Activated naive CD8-positive, alpha-beta T cell (primary cell): Measurements from ENCODE around the gene PNMA6E.

ENCODE experiments used
- H3K27ac Mint-ChIP-seq: one replicate; pipeline ENCODE4 v1.8.0; 2021; ENCODE audit warnings: mixed read lengths
- H3K27me3 Mint-ChIP-seq: one replicate; pipeline ENCODE4 v1.8.0; 2021; ENCODE audit warnings: mixed read lengths
- H3K36me3 Mint-ChIP-seq: one replicate; pipeline ENCODE4 v1.8.0; 2021; ENCODE audit warnings: mixed read lengths
- H3K4me1 Mint-ChIP-seq: one replicate; pipeline ENCODE4 v1.8.0; 2021; ENCODE audit warnings: low read depth, mixed read lengths
- H3K4me3 Mint-ChIP-seq: one replicate; pipeline ENCODE4 v1.8.0; 2021; ENCODE audit warnings: mild to moderate bottlenecking, mixed read lengths
- H3K9me3 Mint-ChIP-seq: one replicate; pipeline ENCODE4 v1.8.0; 2021; ENCODE audit warnings: low read depth, mixed read lengths

PNMA6E gene

GRCh38 chrX:153416781-153417450 is 15.8 kb upstream of the PNMA6E start:
- H3K36me3 Mint-ChIP-seq: no peaks in the 10 kb centered on the region
- no peak overlapping the region for H3K4me3 Mint-ChIP-seq
- H3K27me3 Mint-ChIP-seq: no peaks in the 10 kb centered on the region
- peaks cover 6% of the 10 kb centered on the region for H3K4me1 Mint-ChIP-seq
- H3K27ac Mint-ChIP-seq: no peak overlapping the region
- no peaks in the 10 kb centered on the region for H3K9me3 Mint-ChIP-seq

DNA sequence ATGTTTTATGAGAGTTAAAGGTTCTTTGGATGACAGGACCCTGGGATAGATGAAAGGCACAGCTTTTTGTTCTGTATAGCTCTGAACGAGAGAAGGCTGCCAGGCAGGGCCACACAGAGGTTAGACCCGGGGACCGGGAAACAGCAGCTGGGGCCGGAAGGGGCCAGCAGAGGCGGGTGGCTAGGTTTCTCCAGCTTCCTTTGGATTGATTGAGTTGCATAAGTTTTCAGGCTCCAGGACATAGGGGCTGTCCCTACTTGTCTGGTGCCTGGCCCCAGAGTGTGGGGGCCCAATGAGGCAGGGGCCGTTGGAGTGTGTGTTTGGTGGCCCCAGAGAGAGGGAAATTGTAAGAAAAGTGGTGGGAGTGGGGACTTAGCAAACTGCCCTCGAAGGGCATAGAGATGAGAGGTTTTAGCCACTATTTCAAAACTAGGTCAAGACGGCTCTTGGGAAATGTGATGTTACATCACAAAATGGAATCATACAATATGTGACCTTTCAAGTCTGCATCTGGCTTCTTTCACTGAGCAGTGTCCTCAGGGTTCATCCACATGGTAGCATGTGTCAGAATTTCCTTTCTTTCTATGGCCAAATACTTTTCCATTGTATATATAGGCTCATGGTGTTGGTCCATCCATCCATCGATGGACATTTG is 13.8 kb upstream of the PNMA6E start:
- no peaks in the 10 kb centered on the region for H3K27me3 Mint-ChIP-seq
- no peaks in the 10 kb centered on the region for H3K36me3 Mint-ChIP-seq
- no peaks in the 10 kb centered on the region for H3K9me3 Mint-ChIP-seq
- H3K4me1 Mint-ChIP-seq: peaks cover 7% of the 10 kb centered on the region
- no peak overlapping the region for H3K27ac Mint-ChIP-seq
- no peak overlapping the region for H3K4me3 Mint-ChIP-seq

DNA sequence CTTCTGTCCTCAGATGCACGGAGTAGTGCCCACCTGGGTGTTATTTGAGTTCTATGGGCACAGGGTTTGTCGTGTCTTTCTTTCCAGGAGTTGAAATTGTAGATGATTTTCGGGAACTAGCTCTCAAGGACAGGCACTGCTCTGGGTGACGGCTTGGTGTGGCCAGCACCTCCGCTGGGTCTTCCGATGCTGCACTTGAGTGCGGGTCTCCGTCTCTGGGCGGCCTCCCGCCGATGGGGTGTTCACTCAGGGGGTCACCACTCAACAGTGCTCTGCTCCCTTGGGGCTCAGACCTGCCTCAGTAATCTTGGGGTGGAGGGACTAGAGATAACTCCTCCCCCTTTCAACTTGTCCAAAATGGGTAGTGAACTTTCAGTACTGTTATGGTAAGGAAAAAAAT is 12.6 kb upstream of the PNMA6E start:
- H3K36me3 Mint-ChIP-seq: no peaks in the 10 kb centered on the region
- no peaks in the 10 kb centered on the region for H3K27me3 Mint-ChIP-seq
- no peak overlapping the region for H3K4me3 Mint-ChIP-seq
- H3K9me3 Mint-ChIP-seq: no peaks in the 10 kb centered on the region
- peaks cover 7% of the 10 kb centered on the region for H3K4me1 Mint-ChIP-seq
- H3K27ac Mint-ChIP-seq: no peak overlapping the region

DNA sequence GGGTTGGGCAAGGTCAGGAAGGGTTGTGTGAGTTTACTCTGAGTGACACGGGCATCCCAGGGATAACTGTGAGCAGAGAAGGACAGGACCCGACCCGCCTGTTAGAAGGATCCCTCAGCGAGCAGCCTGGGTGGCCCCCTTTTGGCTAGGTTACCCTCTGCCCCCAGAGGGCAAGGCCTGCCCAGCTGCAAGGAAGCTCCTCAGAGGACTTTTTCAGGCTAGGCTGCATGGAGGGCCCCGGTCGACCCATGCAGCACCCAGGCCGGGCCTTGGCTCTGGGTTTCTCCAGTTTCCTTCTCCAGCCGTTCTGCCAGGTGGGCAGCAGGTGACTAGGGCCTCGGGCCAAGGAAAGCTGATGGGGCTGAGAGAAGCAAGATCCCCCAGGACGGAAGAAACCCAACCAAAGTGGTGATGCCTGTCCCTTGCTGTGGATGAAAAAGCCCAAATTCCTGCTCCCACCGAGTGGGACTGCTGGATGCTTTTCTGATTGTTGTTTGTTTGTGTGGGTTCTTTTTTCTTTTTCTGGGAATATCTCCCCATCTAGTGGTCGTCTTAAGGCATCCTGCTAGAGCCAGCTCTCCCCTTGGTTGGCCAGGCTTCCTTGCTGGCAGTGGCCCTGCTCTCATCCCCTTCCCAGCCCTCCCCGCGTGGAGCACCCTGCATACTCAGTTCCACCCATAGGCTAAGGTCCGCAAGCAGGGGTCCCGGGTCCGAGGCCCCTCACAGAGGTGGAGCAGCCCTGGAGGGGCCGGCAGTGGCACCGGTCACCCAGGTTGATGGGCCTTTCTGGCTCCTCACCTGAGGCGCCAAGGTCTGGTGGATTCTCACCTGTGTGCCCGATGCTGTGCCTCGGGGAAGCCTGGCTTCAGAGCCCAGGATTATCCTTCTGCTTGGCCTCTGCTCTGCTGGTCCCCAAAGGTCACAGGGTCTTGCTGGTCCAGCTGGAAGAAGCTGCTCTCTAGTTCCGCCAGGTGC is 11.9 kb upstream of the PNMA6E start:
- H3K36me3 Mint-ChIP-seq: no peaks in the 10 kb centered on the region
- peaks cover 7% of the 10 kb centered on the region for H3K4me1 Mint-ChIP-seq
- no peak overlapping the region for H3K27ac Mint-ChIP-seq
- no peaks in the 10 kb centered on the region for H3K27me3 Mint-ChIP-seq
- H3K9me3 Mint-ChIP-seq: no peaks in the 10 kb centered on the region
- H3K4me3 Mint-ChIP-seq: no peak overlapping the region

GRCh38 chrX:153411988-153412574 is 10.9 kb upstream of the PNMA6E start:
- H3K4me1 Mint-ChIP-seq: peaks cover 7% of the 10 kb centered on the region
- no peaks in the 10 kb centered on the region for H3K9me3 Mint-ChIP-seq
- H3K27me3 Mint-ChIP-seq: no peaks in the 10 kb centered on the region
- no peaks in the 10 kb centered on the region for H3K36me3 Mint-ChIP-seq
- H3K4me3 Mint-ChIP-seq: peak overlapping the region; percentile 75
- H3K27ac Mint-ChIP-seq: no peak overlapping the region

GRCh38 chrX:153411255-153411987 is 10.3 kb upstream of the PNMA6E start, which contains the start of gene ZFP92:
ZFP92 (plus strand) TSS chrX:153411472; CDS start chrX:153418323, 6,851 bp downstream.
- Mint-ChIP-seq H3K4me1 (peaks cover 7% of the 10 kb centered on the region), H3K36me3 (no peaks in the 10 kb centered on the region), H3K4me3 (peak within 1 kb of the TSS; percentile 75), H3K27ac (no peak within 1 kb of the TSS), H3K27me3 (no peaks in the 10 kb centered on the region), H3K9me3 (no peaks in the 10 kb centered on the region)

DNA sequence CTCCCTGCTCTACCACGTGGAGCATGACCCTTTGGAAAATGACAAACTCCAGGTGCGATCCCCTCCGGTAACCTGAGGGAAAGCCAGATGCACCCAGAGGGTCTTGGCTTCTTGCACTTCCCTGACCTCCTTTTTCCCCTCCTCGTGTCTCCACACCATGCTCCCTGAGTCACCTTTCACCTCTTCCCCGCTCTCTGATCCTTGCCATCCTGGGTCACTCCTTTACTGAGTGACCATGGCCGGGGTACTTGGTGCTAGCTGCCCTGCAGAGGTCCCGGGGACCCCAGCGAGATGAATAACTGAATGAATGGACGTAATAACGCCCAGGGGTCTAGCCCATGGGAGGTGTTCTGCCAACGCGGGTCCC is 9.7 kb upstream of the PNMA6E start:
- H3K27ac Mint-ChIP-seq: no peak overlapping the region
- H3K4me1 Mint-ChIP-seq: peaks cover 7% of the 10 kb centered on the region
- peak overlapping the region; percentile 71 for H3K4me3 Mint-ChIP-seq
- no peaks in the 10 kb centered on the region for H3K27me3 Mint-ChIP-seq
- no peaks in the 10 kb centered on the region for H3K36me3 Mint-ChIP-seq
- no peaks in the 10 kb centered on the region for H3K9me3 Mint-ChIP-seq

DNA sequence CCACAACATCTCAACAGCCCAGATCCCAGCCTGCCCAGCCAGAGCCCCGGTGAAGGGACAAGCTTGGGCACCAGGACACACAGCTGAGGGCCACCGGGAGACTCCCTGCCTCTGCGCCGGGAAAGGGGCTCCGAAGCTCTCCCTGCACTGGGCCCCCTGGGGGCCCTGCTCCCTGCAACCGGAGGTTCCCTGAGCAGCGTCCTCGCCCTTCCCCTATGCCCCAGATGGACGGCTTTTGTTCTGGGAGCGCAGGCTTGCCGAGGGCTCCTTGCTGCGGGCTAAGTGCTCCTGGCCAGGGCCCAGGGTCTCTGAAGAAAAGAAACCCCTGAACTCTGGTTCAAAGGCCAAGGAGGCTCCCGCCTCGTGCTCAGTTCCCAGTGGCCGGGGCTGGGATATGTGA is 9.2 kb upstream of the PNMA6E start:
- no peaks in the 10 kb centered on the region for H3K36me3 Mint-ChIP-seq
- no peak overlapping the region for H3K27ac Mint-ChIP-seq
- H3K27me3 Mint-ChIP-seq: no peaks in the 10 kb centered on the region
- peaks cover 7% of the 10 kb centered on the region for H3K4me1 Mint-ChIP-seq
- H3K9me3 Mint-ChIP-seq: no peaks in the 10 kb centered on the region
- H3K4me3 Mint-ChIP-seq: peak overlapping the region; percentile 71

DNA sequence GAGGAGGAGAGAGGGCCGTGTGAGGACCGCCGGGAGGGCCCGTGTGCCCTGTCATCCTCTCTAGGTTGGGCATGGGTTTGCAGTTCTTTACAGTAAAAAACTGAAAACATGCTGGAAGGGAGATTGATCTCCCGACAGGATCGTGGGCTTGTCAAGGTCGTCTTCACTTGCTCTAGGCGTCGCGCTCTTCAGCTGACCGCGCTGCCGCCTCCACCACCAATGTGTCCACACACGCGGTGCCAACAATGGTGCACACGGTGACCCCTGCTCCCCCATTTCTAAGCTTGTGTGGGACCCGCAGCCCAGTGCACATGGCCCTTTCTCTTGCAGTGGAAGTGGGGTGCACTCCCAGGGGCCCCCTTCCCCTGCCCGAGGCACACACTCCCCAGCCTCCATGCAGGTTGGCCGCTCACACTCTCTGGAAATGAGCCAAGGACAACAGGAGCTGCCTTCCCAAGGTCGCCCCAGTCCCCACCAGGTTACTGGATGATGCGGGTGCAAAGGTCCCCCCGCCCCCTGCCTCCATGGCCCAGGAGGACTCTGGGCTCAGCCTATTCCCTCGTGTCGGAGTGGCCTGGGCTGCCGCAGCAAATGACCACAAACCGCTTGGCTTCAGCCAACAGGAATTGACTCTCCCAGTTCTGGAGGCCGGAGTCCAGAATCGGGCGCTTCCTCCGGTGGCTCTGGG is 8.4 kb upstream of the PNMA6E start:
- H3K9me3 Mint-ChIP-seq: no peaks in the 10 kb centered on the region
- H3K4me1 Mint-ChIP-seq: peaks cover 7% of the 10 kb centered on the region
- no peaks in the 10 kb centered on the region for H3K27me3 Mint-ChIP-seq
- H3K36me3 Mint-ChIP-seq: no peaks in the 10 kb centered on the region
- no peak overlapping the region for H3K27ac Mint-ChIP-seq
- no peak overlapping the region for H3K4me3 Mint-ChIP-seq

- peaks cover 7% of the 10 kb centered on the region for H3K4me1 Mint-ChIP-seq
- H3K27me3 Mint-ChIP-seq: no peaks in the 10 kb centered on the region
- H3K27ac Mint-ChIP-seq: no peak overlapping the region
- no peaks in the 10 kb centered on the region for H3K9me3 Mint-ChIP-seq
- H3K36me3 Mint-ChIP-seq: no peaks in the 10 kb centered on the region
- no peak overlapping the region for H3K4me3 Mint-ChIP-seq
Measured at GRCh38 chrX:153408871-153409351, 7.8 kb upstream of the PNMA6E start.

DNA sequence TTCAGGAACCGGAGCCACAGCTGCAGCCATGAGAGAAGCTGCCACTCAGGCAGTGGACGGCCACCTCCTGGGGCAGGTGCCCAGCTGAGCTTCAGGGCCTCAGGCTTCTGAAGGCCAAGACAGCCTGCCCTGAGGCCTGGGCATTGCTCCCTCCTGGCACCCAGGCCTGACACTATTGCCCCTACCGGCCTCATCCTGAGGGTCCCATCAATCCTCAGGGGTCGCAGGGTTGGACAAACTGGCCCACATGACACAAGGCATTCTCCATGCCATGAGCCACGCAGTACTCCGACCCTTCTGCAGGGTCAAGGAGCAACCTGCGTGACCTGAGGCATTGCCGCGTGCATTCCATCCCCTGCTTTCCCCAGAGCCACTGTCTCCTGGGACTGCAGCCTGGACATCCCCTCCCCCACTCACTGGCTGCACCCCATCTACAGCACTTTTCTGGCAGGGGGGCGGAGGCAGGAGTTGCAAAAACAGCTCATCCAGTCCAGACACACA is 7.1 kb upstream of the PNMA6E start:
- H3K27ac Mint-ChIP-seq: no peak overlapping the region
- peaks cover 7% of the 10 kb centered on the region for H3K4me1 Mint-ChIP-seq
- no peaks in the 10 kb centered on the region for H3K27me3 Mint-ChIP-seq
- H3K9me3 Mint-ChIP-seq: no peaks in the 10 kb centered on the region
- H3K4me3 Mint-ChIP-seq: no peak overlapping the region
- no peaks in the 10 kb centered on the region for H3K36me3 Mint-ChIP-seq

DNA sequence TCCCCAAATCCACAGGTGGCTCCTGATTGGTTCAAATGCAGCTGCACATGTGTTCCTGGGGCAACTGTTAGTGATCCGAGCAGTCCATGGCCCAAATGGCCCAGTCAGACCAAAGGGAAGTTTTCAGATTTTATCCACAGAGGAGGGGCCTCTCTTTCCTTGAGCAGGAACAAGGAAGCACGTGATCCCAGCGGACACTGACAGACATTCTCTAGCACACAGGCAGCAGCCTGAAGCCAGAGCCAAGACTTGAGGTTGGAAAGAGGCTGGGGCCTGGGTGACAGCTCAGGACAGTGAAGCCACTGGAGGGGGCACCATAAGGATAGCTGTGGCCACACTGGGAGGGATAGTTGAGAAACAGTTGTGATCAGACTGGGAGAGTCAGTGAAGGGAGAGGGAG is 6.6 kb upstream of the PNMA6E start:
- H3K27me3 Mint-ChIP-seq: no peaks in the 10 kb centered on the region
- peaks cover 7% of the 10 kb centered on the region for H3K4me1 Mint-ChIP-seq
- no peaks in the 10 kb centered on the region for H3K36me3 Mint-ChIP-seq
- H3K9me3 Mint-ChIP-seq: no peaks in the 10 kb centered on the region
- H3K27ac Mint-ChIP-seq: no peak overlapping the region
- H3K4me3 Mint-ChIP-seq: no peak overlapping the region

- Mint-ChIP-seq H3K4me3 (no peak overlapping the region), H3K27ac (no peak overlapping the region), H3K9me3 (no peaks in the 10 kb centered on the region), H3K4me1 (peaks cover 1% of the 10 kb centered on the region), H3K36me3 (no peaks in the 10 kb centered on the region), H3K27me3 (no peaks in the 10 kb centered on the region)
Measured at GRCh38 chrX:153406903-153407302, 5.8 kb upstream of the PNMA6E start.

DNA sequence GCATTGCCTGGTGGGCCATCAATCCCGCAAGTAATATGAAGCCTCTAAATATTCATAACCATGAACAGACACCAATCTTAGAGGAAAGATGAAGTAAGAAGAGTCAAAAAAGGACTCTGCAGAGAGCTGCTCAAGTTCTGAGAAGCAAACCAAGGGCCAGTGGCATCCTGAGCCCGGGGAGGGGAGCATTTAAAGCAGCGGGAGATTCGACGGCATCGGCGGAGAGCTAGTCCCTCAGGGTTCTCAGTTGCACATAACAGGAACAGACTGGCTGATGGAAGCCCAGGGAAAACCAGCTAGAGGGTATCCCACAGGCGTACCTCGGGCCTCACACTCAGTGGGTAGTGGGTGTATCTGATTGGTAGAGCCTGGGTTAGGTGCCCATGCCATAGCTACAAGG is 4.9 kb upstream of the PNMA6E start:
- Mint-ChIP-seq H3K36me3 (no peaks in the 10 kb centered on the region), H3K4me1 (no peaks in the 10 kb centered on the region), H3K27ac (no peak overlapping the region), H3K4me3 (no peak overlapping the region), H3K9me3 (no peaks in the 10 kb centered on the region), H3K27me3 (no peaks in the 10 kb centered on the region)
